Activated T-cell treated with anti-CD3 and anti-CD28 coated beads, Interleukin-2, amount 50 U/mL, for 4 hours (primary cell): ENCODE measurements around the gene MKLN1. TPM values are rescaled to one million over a fixed set of nuclear protein-coding genes. Genes with fewer than 3 reads are reported as not detected.
A peak's percentile ranks its signal among the peaks of the same experiment; 100 is the strongest.

Experiments
- ATAC-seq, 2 donors: fragments of 200-7000 bp; cut with Tn5 transposase; one replicate each; pipeline ENCODE4 v1.10.0; 2021
- DNase-seq: peaks from one replicate; pipeline ENCODE4 v3.0.0-alpha.2; 2020
- H3K27me3 Mint-ChIP-seq: one replicate; pipeline ENCODE4 v1.8.0; 2021; ENCODE audit warnings: low read depth, mixed read lengths
- H3K36me3 Mint-ChIP-seq: one replicate; pipeline ENCODE4 v1.8.0; 2022; ENCODE audit warnings: mixed read lengths; ENCODE audit not compliant: insufficient read depth
- H3K4me1 Mint-ChIP-seq: one replicate; pipeline ENCODE4 v1.8.0; 2021; ENCODE audit warnings: low read depth, mixed read lengths
- H3K4me3 Mint-ChIP-seq: one replicate; pipeline ENCODE4 v1.8.0; 2021; ENCODE audit warnings: mild to moderate bottlenecking, moderate library complexity, mixed read lengths
- H3K9me3 Mint-ChIP-seq: one replicate; pipeline ENCODE4 v1.8.0; 2021; ENCODE audit warnings: mixed read lengths
- total RNA-seq, 3 donors: library from RNA; stranded (reverse); gene quantifications; one replicate each; pipeline ENCODE4 v1.2.1, GENCODE V29; 2021

MKLN1 gene
- total RNA-seq, 3 donors from 2014 or later, result 26.7 to 29.6 (median 28.8) TPM

DNA sequence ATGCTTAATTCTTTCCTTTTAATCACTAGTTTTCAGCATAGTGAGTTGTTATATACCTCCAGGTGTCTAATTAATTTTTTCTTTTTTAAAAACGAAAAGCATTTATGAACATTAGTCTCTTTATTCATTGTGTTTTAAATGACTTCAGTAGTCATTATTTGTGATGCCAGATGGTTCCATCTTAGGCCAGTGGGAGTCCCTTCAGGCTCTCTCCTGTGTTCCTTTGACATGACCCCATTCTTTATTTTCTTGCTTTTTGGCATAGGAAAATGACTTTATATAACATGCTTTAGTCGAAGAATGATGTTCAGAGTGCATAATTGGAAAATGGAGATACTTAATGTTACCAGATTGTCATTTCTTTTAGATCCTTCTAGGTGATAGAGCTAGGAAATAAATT, 24.4 kb downstream of the MKLN1 start:
- DNase-seq (no peak), ATAC-seq (no peak)
- no peaks in the 10 kb centered on the region for H3K9me3 Mint-ChIP-seq
- H3K4me3 Mint-ChIP-seq, result no peak overlapping the region
- peaks cover 48% of the 10 kb centered on the region for H3K4me1 Mint-ChIP-seq
- H3K27me3 Mint-ChIP-seq, result no peaks in the 10 kb centered on the region
- H3K36me3 Mint-ChIP-seq, result peaks cover 12% of the 10 kb centered on the region

DNA sequence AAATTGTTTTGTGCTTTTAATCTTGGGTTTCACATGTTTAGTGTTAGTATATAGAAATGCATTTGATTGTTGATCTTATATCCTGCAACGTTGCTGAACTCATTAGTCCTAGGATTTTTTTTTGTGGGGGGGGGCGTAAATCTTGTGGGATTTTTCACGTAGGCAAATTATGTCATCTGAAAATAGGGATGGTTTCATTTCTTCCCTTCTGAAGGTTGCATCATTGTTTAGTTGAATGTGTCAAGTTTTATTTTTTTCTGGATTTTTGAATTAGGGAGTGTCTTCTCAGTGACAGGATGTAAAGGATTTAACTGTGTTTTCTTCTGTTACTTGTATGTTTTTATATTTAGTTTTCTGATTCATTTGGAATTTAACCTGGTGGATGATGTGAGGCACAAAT, 26.7 kb downstream of the MKLN1 start:
- H3K27me3 Mint-ChIP-seq, result no peaks in the 10 kb centered on the region

DNA sequence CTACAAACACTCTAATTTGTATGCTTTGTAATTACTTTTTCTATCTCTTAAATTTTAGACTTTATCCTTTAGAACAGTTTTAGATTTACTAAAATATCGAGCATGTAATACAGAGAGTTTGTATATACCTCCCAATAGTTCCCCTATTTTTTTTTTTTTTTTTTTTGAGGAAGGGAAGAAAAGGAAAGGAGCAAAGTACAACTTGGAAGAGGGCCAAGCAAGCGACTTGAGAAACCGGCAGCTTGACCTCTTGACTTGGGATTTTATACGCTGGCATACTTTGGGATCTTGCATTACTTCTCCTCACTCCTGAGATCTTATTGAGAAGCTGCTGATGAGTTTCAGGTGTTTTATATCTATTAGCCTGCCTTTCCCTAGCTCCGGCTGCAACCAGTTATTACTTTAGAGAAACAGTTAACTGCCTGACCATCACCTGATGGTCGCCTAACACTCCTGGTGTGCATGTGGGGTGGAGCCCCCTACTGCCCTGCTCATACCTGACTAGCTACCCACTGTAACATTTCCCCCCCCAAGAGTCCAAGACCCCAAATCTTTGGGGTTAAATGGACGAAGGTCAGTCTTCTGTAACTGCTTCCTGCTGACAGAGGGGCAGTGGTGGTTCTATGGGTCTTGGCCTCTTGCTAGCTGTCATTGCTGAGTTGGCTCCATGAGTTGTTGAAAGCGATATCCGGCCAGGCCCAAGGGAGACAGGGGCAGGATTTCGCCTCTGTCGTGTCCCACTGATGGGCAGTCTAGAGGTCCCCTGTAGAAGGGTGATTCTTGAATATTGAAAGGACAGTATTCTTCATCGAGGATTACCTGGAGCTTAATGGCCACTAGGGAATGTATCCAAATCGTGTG, 28.5 kb downstream of the MKLN1 start:
- H3K4me3 Mint-ChIP-seq, result no peak overlapping the region
- H3K9me3 Mint-ChIP-seq, result no peaks in the 10 kb centered on the region
- H3K4me1 Mint-ChIP-seq, result peaks cover 73% of the 10 kb centered on the region
- DNase-seq, result no peak
- ATAC-seq, result no peak
- no peaks in the 10 kb centered on the region for H3K27me3 Mint-ChIP-seq
- peaks cover 7% of the 10 kb centered on the region for H3K36me3 Mint-ChIP-seq

More for the DNA sequence above, 26.7 kb downstream of the MKLN1 start:
- Mint-ChIP-seq H3K4me1 (peaks cover 58% of the 10 kb centered on the region), H3K36me3 (peaks cover 12% of the 10 kb centered on the region), H3K4me3 (no peak overlapping the region), H3K9me3 (no peaks in the 10 kb centered on the region)
- no peak for ATAC-seq
- no peak for DNase-seq

DNA sequence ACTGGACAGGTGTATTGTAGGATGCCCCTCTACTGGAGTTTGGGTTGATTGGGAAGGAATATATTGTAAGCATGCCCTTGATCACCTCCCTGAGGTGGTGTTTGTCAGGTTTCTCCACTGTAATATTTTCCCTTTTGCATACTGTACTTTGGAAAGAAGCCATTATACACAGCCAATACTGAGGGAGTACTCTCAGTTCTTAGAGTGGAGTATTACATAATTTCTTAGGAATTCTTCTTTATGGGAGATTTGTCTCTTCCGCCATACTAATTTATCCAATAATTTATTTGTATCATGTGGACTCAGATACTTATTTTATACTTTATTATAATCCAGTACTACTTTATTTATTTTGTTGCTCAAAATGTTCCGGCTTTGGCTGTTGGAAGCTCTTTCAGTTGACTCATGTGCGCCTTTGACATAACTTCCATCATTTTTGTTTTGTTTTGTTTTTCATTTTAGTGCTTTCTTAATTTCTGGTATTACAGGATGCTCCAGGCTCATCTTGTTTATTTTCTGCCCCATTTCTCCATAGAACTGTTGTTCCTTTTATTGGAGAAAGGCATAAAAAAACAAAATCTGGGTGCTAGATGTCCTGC, 29.7 kb downstream of the MKLN1 start:
- H3K4me3 Mint-ChIP-seq, result no peak overlapping the region
- peaks cover 78% of the 10 kb centered on the region for H3K4me1 Mint-ChIP-seq
- ATAC-seq (no peak), DNase-seq (no peak)
- peaks cover 7% of the 10 kb centered on the region for H3K36me3 Mint-ChIP-seq
- no peaks in the 10 kb centered on the region for H3K27me3 Mint-ChIP-seq
- no peaks in the 10 kb centered on the region for H3K9me3 Mint-ChIP-seq

DNA sequence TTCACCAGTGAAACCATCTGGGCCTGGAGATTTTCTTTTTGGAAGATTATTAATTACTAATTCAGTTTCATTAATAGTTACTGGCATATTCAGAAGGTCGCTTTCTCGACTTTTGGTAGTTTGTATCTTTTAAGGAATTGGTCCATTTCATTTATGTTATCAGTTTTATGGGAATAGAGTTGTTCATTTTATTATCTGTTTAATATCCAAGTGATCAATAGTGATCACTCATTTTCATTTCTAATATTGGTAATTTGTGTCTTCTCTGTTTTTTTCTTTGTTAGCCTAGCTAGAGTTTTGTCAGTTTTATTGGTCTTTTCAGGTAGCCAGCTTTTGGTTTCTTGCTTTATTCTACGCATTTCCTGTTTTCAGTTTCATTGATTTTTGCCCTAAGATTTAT, 31.0 kb downstream of the MKLN1 start:
- no peaks in the 10 kb centered on the region for H3K27me3 Mint-ChIP-seq

DNA sequence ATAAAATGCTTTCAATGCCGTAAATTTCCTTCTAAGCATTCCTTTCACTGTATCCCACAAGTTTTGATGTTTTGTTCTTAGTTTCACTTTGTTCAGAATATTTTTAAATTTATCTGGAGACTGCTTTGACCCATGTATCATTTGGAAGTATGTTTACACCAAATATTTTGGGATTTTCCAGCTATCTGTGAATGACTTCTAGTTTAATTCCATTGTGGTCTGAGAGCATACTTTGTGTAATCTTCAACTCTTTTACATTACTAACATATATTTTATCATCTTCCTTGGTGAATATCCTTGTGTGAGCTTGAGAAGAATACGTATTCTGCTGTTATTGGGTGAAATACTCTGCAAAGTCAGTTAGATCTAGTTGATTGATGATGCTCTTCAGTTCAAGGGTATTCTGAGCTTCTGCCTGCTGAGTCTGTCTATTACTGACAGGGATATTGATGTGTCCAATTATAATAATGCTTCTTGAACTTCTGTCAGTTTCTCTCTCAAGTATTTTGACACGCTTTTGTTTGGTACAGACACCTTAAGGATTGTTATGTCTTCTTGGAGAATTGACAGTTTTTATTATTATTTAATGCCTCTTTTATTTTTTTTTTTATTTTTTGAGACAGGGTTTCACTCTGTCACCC, 31.6 kb downstream of the MKLN1 start:
- Mint-ChIP-seq H3K27me3 (no peaks in the 10 kb centered on the region), H3K4me1 (peaks cover 77% of the 10 kb centered on the region), H3K9me3 (no peaks in the 10 kb centered on the region), H3K4me3 (no peak overlapping the region), H3K36me3 (peaks cover 5% of the 10 kb centered on the region)
- DNase-seq (no peak), ATAC-seq (no peak)

More for the DNA sequence above, 31.0 kb downstream of the MKLN1 start:
- no peaks in the 10 kb centered on the region for H3K9me3 Mint-ChIP-seq
- DNase-seq (no peak), ATAC-seq (no peak)
- H3K36me3 Mint-ChIP-seq, result peaks cover 5% of the 10 kb centered on the region
- H3K4me3 Mint-ChIP-seq, result peak overlapping the region; percentile 27
- peaks cover 79% of the 10 kb centered on the region for H3K4me1 Mint-ChIP-seq

DNA sequence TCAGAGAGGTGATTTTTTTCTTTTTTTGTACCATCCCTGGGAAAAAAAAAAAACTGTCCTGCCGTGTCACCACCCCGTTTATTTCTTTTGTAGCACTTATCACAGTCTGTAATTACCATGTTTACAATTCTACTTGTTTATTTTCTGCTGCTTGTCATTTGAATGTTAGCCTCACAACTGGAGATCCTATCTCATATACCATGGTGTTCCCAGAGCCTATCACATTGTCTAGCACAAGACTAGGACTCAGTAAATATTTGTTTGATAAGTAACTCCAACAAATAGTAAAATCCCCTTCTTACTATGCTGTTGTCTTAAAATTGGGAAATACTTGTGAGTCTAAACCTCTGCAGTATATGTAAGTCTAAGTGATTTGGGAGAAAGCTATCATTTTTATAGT, 36.0 kb downstream of the MKLN1 start:
- no peaks in the 10 kb centered on the region for H3K27me3 Mint-ChIP-seq
- DNase-seq, result no peak
- H3K4me1 Mint-ChIP-seq, result peaks cover 87% of the 10 kb centered on the region
- ATAC-seq, result no peak
- no peaks in the 10 kb centered on the region for H3K9me3 Mint-ChIP-seq
- no peak overlapping the region for H3K4me3 Mint-ChIP-seq
- H3K36me3 Mint-ChIP-seq, result no peaks in the 10 kb centered on the region

DNA sequence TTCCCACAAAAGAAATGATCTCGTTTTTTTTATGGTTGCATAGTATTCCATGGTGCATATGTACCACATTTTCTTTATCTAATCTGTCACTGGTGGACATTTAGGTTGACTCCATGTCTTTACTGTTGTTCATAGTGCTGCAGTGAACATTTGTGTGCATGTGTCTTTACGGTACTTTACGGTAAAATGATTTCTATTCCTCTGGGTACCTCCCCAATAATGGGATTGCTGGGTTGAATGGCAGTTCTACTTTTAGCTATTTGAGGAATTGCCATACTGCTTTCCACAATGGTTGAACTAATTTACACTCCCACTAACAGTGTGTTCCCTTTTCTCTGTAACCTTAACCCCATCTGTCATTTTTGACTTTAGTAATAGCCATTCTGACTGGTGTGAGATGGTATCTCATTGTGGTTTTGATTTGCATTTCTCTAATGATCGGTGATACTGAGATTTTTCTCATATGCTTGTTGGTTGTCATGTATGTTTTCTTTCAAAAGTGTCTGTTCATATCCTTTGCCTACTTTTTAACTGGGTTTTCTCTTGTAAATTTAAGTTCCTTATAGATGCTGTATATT, 37.2 kb downstream of the MKLN1 start:
- ATAC-seq (peak; percentile 52 to 64), DNase-seq (no peak)
- Mint-ChIP-seq H3K36me3 (no peaks in the 10 kb centered on the region), H3K9me3 (no peaks in the 10 kb centered on the region), H3K4me3 (no peak overlapping the region), H3K4me1 (peaks cover 88% of the 10 kb centered on the region), H3K27me3 (no peaks in the 10 kb centered on the region)

DNA sequence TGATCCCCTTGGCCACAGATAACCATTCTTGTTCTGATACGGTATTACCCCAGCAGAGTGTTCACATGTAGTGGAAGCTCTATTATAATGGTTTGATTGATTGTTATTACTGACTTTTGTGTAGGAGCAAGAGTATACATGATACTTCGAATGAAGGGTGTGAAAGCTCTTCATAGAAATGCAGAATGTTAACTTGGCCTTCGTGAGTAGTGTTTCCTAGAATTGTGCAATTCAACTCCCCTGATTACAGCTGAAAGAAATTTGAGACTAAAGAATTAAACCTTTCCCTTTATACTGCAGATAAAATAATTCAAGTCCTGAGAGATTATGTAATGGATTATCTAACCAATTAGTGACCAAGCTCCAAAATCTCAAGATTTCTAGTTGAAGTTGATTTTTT, 38.2 kb downstream of the MKLN1 start:
- no peaks in the 10 kb centered on the region for H3K36me3 Mint-ChIP-seq
- H3K27me3 Mint-ChIP-seq, result no peaks in the 10 kb centered on the region
- H3K4me3 Mint-ChIP-seq, result no peak overlapping the region
- peaks cover 87% of the 10 kb centered on the region for H3K4me1 Mint-ChIP-seq
- ATAC-seq (no peak), DNase-seq (no peak)
- H3K9me3 Mint-ChIP-seq, result no peaks in the 10 kb centered on the region

DNA sequence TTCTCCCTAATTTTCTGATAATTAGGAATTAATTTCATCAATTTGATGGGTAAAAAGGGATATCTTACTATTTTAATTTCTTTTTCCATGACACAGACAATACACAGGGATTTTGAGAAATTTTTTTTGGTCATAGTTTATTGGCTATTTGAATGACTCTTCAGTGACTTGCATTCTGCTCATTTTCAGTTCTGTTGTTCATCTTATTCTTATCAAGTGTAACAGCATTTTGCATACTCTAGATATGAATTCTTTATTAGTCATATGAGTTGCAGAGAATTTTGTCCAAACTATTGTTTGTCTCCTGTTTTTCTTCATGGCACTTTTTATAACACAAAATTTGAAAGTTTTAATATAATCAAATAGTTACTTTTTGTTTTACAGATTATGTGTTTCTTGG, 41.7 kb downstream of the MKLN1 start:
- Mint-ChIP-seq H3K27me3 (no peaks in the 10 kb centered on the region), H3K4me3 (no peak overlapping the region), H3K4me1 (peaks cover 82% of the 10 kb centered on the region), H3K36me3 (peaks cover 4% of the 10 kb centered on the region), H3K9me3 (no peaks in the 10 kb centered on the region)
- ATAC-seq (peak; percentile 35 to 44), DNase-seq (no peak)

DNA sequence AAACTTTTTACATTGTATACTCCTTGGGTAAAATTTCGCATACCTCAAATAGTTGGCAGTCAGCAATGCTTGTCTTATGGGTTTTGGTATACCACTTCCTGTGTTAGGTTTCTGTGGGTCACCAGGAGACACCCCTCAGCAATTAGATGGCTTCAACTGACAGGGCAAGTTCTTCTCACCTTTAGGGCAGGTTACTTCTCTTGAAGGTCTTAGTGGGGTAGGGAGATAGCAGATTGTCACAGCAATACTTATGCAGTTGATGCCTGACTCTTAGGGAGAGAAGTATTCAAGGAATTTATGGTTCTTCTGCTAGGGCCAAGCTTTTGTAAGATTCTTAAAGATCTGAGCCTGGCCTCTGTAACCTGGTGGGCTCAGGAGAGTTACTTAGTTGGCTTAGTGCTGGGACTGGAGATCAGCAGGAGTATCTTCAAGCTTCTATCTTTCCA, 42.9 kb downstream of the MKLN1 start:
- DNase-seq (no peak), ATAC-seq (peak; percentile 55 to 61)
- Mint-ChIP-seq H3K36me3 (peaks cover 8% of the 10 kb centered on the region), H3K9me3 (no peaks in the 10 kb centered on the region), H3K4me3 (no peak overlapping the region), H3K27me3 (no peaks in the 10 kb centered on the region), H3K4me1 (peaks cover 74% of the 10 kb centered on the region)

DNA sequence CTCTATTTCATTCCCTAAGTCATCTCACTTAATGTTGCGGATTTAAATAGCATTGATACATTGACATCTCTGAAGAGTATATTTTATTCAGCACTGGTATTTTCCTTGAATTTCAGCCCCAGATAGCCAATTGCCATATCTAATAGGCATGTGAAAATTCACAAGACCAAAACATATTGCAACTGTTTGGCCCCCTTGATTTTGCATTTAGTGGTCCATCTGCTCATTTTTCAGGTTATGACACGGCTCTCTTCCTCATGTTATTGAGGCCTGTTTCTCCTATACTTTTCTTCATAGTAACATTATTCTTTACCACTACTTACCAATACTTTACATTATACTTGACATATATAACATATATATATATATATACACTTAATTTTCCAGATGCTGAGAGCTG, 43.7 kb downstream of the MKLN1 start:
- DNase-seq (no peak), ATAC-seq (no peak)
- Mint-ChIP-seq H3K4me3 (no peak overlapping the region), H3K4me1 (peaks cover 66% of the 10 kb centered on the region), H3K36me3 (peaks cover 8% of the 10 kb centered on the region), H3K27me3 (no peaks in the 10 kb centered on the region), H3K9me3 (no peaks in the 10 kb centered on the region)

DNA sequence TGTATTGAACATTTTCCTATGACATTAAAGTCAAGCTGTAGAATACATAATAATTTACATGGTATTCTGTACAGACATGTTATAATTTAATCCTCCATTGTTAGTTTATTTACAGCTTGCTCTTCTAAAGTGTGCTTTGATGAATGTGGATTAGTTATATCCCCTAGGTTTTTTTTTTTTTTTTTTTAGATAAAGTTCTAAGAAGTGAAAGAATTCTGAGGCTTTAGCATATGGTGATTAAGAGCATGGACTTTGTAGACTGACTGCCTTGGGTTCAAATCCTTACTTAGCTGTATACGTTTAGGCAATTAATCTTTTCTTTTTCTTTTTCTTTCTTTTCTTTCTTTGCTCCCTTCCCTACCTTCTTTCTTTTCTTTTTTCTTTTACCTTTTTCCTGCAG, 44.9 kb downstream of the MKLN1 start:
- no peaks in the 10 kb centered on the region for H3K27me3 Mint-ChIP-seq
- H3K4me1 Mint-ChIP-seq, result peaks cover 55% of the 10 kb centered on the region
- ATAC-seq (no peak), DNase-seq (no peak)
- H3K9me3 Mint-ChIP-seq, result no peaks in the 10 kb centered on the region
- no peak overlapping the region for H3K4me3 Mint-ChIP-seq
- peaks cover 12% of the 10 kb centered on the region for H3K36me3 Mint-ChIP-seq

DNA sequence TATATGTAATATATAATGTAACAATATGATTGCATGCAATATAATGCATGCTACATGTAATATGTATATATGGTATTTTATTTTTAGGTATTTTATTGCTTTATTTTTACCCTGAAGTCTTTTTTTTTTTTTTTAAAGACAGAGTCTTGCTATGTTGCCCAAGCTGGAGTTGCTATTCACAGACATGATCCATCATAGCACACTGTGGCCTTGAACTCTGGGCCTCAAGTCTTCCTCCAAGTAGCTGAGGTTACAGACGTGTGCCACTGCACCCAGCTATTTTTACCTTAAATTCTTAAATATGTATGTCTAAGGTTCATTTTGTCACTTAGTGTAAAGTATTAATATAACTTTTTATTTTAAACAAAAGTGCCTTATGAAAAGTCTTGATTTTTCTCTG, 47.1 kb downstream of the MKLN1 start:
- ATAC-seq (no peak), DNase-seq (no peak)
- H3K9me3 Mint-ChIP-seq, result no peaks in the 10 kb centered on the region
- H3K27me3 Mint-ChIP-seq, result no peaks in the 10 kb centered on the region
- H3K4me1 Mint-ChIP-seq, result peaks cover 37% of the 10 kb centered on the region
- H3K4me3 Mint-ChIP-seq, result no peak overlapping the region
- peaks cover 12% of the 10 kb centered on the region for H3K36me3 Mint-ChIP-seq
